Middle frontal gyrus (tissue), 1 donor: Measurements from ENCODE around the gene STAT5A.
"Not testable (repeated sequence)": the region's sequence is repeated elsewhere in the genome, so short reads cannot be mapped to it uniquely, and the experiment has no call there.

Source experiments
- DNase-seq: peaks from one replicate; pipeline ENCODE4 v3.0.0-alpha.2; 2015; ENCODE audit warnings: low spot score; ENCODE audit errors: extremely low spot score

The STAT5A gene

GRCh38 chr17:42283241-42284023 lies 4.9 kb upstream of the STAT5A start:
- DNase-seq, result no peak

GRCh38 chr17:42284024-42284369 lies 4.3 kb upstream of the STAT5A start:
- DNase-seq, result no peak

DNA sequence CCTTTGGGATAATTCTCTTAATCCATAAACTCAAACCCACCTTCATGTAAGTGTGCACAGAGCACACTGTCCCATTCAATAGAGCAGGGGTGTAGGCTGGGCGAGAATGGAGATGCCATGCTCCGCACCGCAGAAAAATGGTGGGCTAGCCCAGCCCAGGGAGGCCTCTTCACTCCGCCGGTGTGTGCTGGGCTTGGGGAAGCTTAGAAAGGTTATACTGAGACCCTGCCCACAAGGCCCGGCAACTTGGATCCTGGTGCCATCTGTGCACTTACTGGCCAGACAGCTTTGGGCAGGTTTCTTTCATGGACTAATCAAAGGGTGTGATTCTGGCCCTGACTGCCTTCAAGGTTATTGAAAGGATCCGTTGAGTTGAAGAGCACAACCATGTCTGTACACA lies 3.7 kb upstream of the STAT5A start:
- DNase-seq, result no peak

GRCh38 chr17:42285346-42286050 lies 2.8 kb upstream of the STAT5A start:
- DNase-seq, result no peak

- no peak for DNase-seq
These were observed 1.7 kb upstream of the STAT5A start for GRCh38 chr17:42286411-42287221.

GRCh38 chr17:42287305-42287976 lies 857 bp upstream of the STAT5A start:
- DNase-seq, result no peak

DNA sequence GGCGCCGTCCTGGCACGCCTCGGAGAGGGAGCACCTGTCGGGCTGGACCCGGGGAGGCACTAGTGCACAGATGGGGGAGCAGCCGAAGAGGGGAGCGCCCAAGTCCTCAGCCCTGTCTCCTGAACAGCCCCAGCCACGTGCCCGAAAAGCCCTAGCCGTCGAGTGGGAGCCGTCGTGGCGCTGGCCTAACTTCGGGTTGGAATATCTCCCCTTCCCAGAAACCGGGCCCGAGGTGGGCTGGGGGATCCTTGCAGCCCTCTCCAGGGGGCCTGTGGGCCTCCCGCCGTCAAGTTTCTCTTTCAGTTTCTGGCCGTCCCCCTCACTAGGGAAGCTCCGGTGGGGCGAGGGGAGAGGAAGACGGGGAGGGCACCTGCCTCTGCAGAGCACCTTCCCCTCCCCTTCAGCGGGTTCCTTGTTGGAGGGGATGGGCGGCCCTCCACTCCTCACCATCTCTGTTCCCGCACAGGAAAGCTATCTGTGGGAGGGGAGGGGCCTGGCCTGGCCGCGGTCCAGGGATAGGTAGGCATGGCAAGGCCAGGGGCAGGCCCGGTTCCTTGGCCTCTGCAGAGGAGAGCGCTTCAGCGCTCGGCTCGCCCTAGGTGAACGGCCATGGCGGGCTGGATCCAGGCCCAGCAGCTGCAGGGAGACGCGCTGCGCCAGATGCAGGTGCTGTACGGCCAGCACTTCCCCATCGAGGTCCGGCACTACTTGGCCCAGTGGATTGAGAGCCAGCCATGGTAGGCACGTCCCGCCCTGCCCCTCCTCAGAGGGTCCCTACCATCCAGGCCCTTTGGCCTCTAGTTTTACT lies 709 bp downstream of the STAT5A start:
- DNase-seq, result no peak

- no peak for DNase-seq
These were observed 1.4 kb downstream of the STAT5A start for GRCh38 chr17:42289611-42290181.

DNA sequence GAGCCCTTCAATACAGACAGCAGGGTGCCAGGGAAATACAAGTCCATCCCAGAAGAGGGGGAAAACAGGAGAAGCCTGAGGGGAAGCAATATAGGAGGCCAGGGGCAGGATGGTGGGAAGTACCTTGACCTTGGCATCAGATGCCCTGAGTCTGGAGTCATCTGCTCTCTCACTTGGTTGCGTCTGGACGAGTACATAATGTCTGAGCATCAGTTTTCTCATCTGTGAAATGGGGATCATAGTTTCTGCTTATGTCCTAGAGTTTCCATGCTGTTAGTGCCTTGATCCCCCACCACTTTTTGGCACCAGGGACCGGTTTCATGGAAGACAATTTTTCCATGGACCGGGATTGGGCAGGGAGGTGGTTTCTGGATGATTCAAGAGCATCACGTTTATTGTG lies 2.3 kb downstream of the STAT5A start:
- no peak for DNase-seq

- DNase-seq, result no peak
These were observed 2.8 kb downstream of the STAT5A start for GRCh38 chr17:42291129-42291528.

DNA sequence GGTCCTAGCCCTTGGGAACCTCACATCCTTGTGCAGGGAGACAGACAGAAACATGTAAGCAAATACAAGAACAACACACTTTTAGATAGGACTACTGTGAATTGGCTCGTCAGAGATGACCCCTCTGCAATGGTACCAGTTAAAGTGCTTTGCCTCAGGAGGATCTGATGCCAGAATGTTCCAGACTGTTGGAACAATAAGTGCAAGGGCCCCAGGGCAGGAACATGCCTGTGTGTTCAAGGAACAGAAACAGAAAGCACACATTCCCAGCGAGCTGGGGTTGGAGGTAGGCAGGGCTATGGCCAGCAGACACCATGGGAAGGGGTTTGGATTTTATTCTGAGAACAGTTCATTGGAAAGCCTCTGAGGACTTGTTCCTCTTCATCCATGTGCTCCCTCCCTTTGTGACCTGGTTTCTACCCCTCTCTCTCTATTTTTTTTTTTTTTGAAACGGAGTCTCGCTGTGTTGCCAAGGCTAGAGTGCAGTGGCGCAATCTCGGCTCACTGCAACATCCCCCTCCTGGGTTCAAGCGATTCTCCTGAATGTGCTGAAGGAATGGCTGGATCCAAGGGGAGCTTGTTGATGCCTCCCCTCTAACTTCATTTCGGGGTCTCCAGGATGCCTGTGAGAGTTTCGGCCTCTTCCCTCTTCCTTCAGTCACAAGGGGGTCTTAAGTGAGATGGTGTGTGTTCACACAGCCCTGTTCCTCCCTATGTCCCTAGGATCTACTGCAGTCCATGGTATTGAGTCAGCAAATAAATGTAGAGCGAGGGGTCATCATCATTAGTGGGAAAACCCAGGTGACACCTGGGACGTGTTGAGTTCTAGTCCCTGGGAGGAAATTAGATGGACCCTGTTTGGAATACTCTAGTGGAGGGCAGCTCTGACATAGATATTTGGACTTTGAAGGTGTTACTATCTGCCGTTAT lies 6.4 kb downstream of the STAT5A start:
- no peak for DNase-seq

GRCh38 chr17:42296012-42296411 lies 7.7 kb downstream of the STAT5A start:
- no peak for DNase-seq

GRCh38 chr17:42297775-42298174 lies 9.5 kb downstream of the STAT5A start:
- not testable (repeated sequence) for DNase-seq

DNA sequence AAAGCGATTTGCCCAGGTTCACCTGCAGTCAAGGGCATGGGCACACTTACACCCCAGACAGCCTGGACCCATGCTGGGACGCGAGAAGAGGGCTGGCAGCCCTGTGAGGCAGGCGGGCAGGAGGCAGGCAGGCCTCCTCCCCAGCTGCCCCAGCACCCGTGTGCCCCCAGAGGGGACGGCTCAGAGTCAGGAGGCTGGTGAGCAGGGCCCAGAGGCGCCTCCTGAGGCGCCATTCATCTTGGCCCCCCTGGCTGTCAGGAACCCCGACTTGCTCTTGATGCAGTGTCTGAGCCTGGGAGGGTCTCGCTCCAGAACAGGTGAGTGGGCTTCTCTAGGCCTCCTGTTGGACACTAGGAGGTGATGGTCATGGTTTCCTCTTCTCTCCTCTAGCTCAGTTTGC lies 11.1 kb downstream of the STAT5A start:
- DNase-seq, result not testable (repeated sequence)

DNA sequence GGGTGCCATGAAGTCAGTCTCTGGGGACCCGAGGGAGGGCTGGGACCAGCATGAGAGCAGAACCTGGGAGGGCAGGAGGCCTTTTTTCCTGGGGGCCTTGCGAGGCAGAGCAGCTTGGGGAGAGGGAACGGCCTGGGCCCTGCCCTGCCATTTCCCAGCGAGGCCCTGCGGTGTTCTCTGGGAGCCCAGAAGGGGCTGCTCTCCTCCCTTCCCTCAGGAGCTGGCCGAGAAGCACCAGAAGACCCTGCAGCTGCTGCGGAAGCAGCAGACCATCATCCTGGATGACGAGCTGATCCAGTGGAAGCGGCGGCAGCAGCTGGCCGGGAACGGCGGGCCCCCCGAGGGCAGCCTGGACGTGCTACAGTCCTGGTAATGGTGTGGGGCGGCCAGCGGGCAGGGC lies 11.6 kb downstream of the STAT5A start:
- not testable (repeated sequence) for DNase-seq

DNA sequence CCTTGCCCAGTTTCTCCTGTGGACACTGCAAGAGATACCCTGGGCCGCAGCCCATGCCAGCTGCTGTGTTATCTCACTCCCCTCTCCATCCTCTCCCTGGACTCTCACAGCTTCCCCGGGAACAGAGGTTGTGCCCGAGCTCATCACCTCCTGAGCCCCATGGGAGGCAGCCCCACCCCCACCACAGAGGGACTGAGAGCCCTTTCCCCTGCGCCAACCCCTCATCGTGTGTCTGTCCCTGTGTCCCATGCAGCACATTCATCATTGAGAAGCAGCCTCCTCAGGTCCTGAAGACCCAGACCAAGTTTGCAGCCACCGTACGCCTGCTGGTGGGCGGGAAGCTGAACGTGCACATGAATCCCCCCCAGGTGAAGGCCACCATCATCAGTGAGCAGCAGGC lies 12.7 kb downstream of the STAT5A start:
- DNase-seq, result no peak

DNA sequence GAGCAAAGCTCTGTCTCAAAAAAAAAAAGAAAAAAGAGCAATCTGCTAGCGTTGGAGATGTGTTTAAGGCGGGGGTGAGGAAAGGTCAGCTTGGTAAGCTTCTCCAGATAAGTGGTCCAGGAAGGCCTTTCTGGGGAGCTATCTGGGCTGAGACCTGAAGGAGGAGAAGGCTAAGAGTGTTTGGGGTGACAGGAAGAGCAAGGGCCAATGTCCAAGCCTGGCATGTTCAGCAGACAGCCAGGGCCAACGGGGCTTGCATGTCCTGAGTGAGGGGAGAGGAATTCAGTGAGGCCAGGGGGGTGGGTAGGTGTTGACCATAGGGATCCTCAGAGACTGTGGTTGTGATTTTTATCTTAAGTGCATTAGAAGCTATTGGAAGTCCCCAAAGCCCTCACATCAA lies 15.4 kb downstream of the STAT5A start:
- DNase-seq, result no peak

GRCh38 chr17:42304187-42305030 lies 16.1 kb downstream of the STAT5A start:
- DNase-seq, result no peak

GRCh38 chr17:42305031-42305330 lies 16.7 kb downstream of the STAT5A start:
- DNase-seq, result not testable (repeated sequence)
